Left lung (tissue), 10 donors: Measurements from ENCODE around the gene JAKMIP1. TPM values are rescaled to one million over a fixed set of nuclear protein-coding genes. Genes with fewer than 3 reads are reported as not detected.

Source experiments
- ATAC-seq: fragments of 200-7000 bp; cut with Tn5 transposase; one replicate; pipeline ENCODE4 v1.9.1; 2020; ENCODE audit warnings: moderate library complexity
- DNase-seq, 4 donors: peaks; one replicate each; pipeline ENCODE4 v3.0.0-alpha.2; 2013 to 2020
- H3K27ac ChIP-seq, 2 donors: fragments of 200-600 bp; sonication (generic) in 1 of 2; one replicate each; pipeline versions ENCODE4 v1.5.0 to v1.8.0; 2020 to 2021
- H3K27me3 ChIP-seq, 2 donors: fragments of 200-600 bp; sonication (generic) in 1 of 2; one replicate each; pipeline versions ENCODE4 v1.5.0 to v1.8.0; 2020 to 2021
- H3K36me3 ChIP-seq, 2 donors: fragments of 200-600 bp; sonication (generic) in 1 of 2; one replicate each; pipeline versions ENCODE4 v1.5.0 to v1.8.0; 2020 to 2021
- H3K4me1 ChIP-seq, 2 donors: fragments of 200-600 bp; one replicate each; pipeline ENCODE4 v1.8.0; 2021
- H3K4me3 ChIP-seq, 2 donors: fragments of 200-600 bp; sonication (generic) in 1 of 2; one replicate each; pipeline versions ENCODE4 v1.5.0 to v1.8.0; 2020 to 2021; ENCODE audit warnings: mild to moderate bottlenecking in 1 of 2
- H3K9me3 ChIP-seq, 2 donors: fragments of 200-600 bp; sonication (generic) in 1 of 2; one replicate each; pipeline versions ENCODE4 v1.5.0 to v1.8.0; 2020 to 2021
- CTCF ChIP-seq, 2 donors: fragments of 200-600 bp; sonication (generic) in 1 of 2; IDR thresholded peaks; one replicate each; pipeline versions ENCODE4 v1.5.0 to v1.8.0; 2021; ENCODE audit warnings: antibody characterized with exemption in 2 of 2
- intact Hi-C, 2 donors: fragments of 100-400 bp; cut with DNase I; formaldehyde crosslinking; loops; one replicate each; pipeline versions ENCODE4 v1.11.2 to v1.14.2; 2022
- polyA plus RNA-seq, 6 donors: library from polyadenylated mRNA; unstranded; fragments of 120-200 nt; gene quantifications; one replicate each; pipeline ENCODE4 v1.2.1, GENCODE V29; 2013; ENCODE audit not compliant: insufficient read length in 6 of 6
- total RNA-seq, 2 donors: library from RNA; stranded (reverse); fragmentation: NEBNext Ultra II Directional; extraction: Animal tissue kit (Norgen Biotek cat#: 25700); gene quantifications; one replicate each; pipeline ENCODE4 v1.2.1, GENCODE V29; 2021
- donor health status: DM: no; HTN: yes; CAD: no.
- donor health status: DM: no; HTN: no; CAD: no.

The JAKMIP1 gene
- total and polyA plus RNA-seq, 8 donors = 0.13 to 0.79 (median 0.21) TPM; not detected in 1

DNA sequence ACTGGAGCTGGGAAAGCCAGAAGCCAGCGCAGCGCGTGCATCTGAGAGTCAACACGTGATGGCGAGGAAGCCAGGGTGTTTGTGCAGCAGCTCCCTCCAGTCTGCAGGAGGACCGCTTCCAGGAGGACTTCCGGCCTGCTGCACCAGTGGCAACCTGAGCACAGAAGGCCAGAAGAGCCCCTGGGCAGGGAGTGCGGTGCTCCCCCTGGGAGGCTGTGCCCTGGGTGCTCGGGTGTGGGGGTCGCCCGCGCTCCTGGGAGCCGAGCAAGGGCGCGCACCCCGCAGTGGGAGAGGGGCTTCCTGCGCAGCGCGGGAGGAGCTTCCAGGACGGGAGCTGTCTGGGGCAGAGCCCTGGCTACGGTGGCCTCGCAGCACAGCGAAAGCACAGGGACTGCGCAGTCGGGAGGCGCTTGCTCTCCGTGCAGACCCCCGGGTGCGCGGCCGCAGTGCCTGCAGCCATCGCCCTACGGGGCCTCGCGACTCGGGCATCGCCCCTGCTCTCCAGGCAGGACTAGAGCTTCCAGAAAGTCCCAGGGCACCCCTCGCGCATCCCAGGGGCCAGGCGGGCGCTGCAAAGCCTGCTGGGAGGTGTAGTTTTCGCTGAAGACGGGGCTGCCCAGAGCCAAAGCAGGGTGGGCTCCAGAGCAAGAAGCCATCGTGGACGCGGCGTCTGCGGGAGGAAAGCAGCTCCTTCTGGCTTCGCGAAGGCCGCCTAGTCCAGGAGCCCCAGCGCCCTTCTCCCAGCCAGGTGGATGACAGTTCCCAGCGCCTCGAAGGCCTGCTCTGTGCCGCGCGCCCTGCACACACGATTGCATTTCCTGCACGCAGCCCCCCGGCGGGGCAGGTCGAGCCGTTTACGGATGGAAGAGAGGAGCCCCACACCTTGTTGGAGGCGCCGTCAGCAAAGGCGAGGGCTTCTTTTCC is 45.2 kb upstream of the JAKMIP1 start:
- intact Hi-C loops = loop anchor here in 1 of 2 donors (5.0 kb wide), 1 partner anchor 87 kb away; no protein-coding TSS in a partner anchor
- Histone ChIP-seq H3K9me3 (peaks cover 0 to 12% of the 10 kb centered on the region in 2 donors), H3K27me3 (peaks cover 14 to 85% of the 10 kb centered on the region in 2 donors), H3K4me3 (no peak overlapping the region), H3K27ac (no peak overlapping the region), H3K4me1 (no peaks in the 10 kb centered on the region), H3K36me3 (no peaks in the 10 kb centered on the region)
- DNase-seq = peak in 1 of 4 donors; percentile 37
- TF ChIP-seq CTCF (IDR thresholded peaks at IDR 0.05) = no peak
- ATAC-seq = peak; percentile 18

DNA sequence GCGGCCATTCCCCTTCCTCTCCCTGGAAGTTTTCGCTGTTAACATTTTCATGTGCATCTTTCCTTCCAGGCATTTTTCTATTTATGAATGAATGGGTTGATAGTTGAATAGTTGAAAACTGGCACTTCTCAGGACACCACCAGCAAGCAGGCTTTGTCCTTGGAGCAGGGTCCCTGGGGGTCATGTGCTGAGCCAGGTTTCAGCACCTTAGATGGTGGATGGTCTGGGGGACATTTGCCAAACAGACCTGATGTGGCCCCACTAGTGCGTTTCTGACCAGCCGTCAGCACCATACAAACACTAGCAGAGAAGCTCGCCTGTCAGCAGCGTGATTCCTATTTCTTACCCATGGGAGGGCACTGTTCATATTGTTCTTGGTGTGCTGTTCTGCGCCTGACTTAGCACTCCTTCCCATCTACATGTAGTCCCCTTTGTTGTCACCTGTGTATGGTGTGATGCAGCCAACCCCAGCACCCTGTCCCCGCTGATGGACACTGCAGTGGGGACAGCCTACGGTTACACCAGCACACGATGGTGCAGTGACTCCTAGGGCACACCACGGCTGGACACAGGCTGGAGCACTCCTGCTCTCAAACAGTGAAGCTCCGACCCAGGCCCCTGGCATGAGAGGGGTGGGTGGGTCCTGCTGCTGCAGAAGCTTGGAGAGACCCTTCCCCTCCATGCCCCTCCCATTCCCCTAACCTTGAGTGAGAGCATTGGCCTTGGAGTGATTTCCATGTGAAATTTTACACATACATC is 42.1 kb upstream of the JAKMIP1 start:
- ATAC-seq (no peak), DNase-seq (no peak)
- intact Hi-C loops = no loop called here
- Histone ChIP-seq H3K9me3 (peaks cover 0 to 12% of the 10 kb centered on the region in 2 donors), H3K27me3 (peaks cover 10 to 70% of the 10 kb centered on the region in 2 donors), H3K4me1 (no peaks in the 10 kb centered on the region), H3K4me3 (no peak overlapping the region), H3K27ac (no peak overlapping the region), H3K36me3 (no peaks in the 10 kb centered on the region)
- TF ChIP-seq CTCF (IDR thresholded peaks at IDR 0.05) = no peak

DNA sequence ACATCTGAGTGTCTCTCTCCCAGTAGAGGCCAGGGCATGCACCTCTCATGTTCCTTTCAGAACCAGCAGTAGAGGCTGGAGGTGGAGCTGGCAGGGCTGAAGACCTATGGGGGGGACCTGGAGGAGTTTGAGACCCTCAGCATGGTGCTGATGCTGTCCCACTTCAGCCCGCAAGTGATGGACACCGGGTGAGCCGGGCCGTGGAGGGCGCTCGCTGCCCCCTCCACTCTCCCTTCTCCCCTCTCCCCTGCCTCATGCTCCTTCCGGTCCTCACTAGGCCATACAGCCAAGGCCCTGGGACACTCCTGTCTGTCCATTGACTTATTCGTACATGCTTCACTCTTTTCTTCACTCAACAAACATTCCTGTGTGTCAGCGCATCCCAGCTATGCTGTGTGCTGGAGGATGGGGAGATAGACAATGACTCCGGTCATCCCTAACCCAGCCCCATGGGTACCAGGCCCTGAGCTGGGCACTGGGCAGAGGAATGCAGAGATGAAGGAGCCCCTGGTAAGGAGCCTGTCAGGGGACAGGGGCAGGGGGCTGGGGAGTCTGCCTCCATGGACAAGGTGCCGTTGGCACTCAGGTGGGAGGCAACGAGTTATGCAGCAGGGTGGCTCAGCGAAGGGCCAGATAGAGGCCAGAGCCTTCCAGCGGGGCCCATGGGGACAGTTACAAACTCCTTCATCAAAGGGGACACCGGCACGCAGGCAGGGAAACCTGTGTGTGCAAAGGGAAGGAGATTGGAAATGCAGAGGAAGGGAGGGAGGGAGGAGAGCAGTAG is 40.9 kb upstream of the JAKMIP1 start:
- H3K4me1 ChIP-seq = no peaks in the 10 kb centered on the region
- peaks cover 10 to 62% of the 10 kb centered on the region in 2 donors for H3K27me3 ChIP-seq
- H3K27ac ChIP-seq = no peak overlapping the region
- no peaks in the 10 kb centered on the region for H3K36me3 ChIP-seq
- no peak for ATAC-seq
- peak in 1 of 4 donors; percentile 7 for DNase-seq
- H3K4me3 ChIP-seq = no peak overlapping the region
- no peak for TF ChIP-seq CTCF (IDR thresholded peaks at IDR 0.05)
- intact Hi-C loops = no loop called here
- peaks cover 0 to 12% of the 10 kb centered on the region in 2 donors for H3K9me3 ChIP-seq

DNA sequence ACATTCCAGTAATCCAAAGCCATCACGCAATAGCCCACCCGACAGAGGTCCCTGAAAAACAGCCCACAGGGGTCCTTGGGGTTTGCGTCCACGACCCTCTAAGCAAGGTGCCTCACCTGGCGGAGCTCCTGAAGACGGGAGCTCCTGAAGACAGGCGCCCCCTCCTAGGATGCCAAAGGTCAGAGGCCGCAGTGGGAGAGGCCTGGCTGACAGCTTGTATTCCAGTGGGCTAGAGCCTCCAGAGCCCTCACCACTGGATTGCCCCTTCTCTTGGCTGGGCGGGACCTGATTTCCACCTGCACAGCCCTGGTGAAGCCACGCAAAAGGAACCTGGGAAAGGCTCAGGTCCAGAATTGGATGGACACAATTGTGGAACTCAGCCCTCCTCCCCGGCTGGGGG is 39.6 kb upstream of the JAKMIP1 start:
- Histone ChIP-seq H3K4me1 (no peaks in the 10 kb centered on the region), H3K27me3 (peaks cover 4 to 49% of the 10 kb centered on the region in 2 donors), H3K36me3 (no peaks in the 10 kb centered on the region), H3K27ac (no peak overlapping the region), H3K4me3 (no peak overlapping the region), H3K9me3 (peaks cover 0 to 6% of the 10 kb centered on the region in 2 donors)
- ATAC-seq = no peak
- TF ChIP-seq CTCF (IDR thresholded peaks at IDR 0.05) = no peak
- intact Hi-C loops = no loop called here
- DNase-seq = no peak
